Endothelial cell of umbilical vein (primary cell): Measurements from ENCODE around the gene CYP2D6. TPM values are rescaled to one million over a fixed set of nuclear protein-coding genes. Genes with fewer than 3 reads are reported as not detected.
"Not testable (repeated sequence)": the region's sequence is repeated elsewhere in the genome, so short reads cannot be mapped to it uniquely, and the experiment has no call there.

Experiments
- BruUV-seq: library from RNA; stranded (reverse); fragments of 400-500 nt; replicated peaks from 2 replicates; lab custom pipeline; 2021; lab: Mats Ljungman, UMichigan
- CTCF ChIA-PET: fragments of 300-600, 350-600 bp; sonication (Branson Sonifier 250); formaldehyde crosslinking; loops from one replicate; lab custom pipeline; 2021; ENCODE audit warnings: antibody characterized with exemption, inconsistent platforms; lab: Charles Lee
- POLR2A ChIA-PET: fragments of 300-600, 350-600 bp; sonication (Branson Sonifier 250); formaldehyde crosslinking; loops from one replicate; lab custom pipeline; 2021; ENCODE audit warnings: antibody characterized with exemption, inconsistent platforms; lab: Charles Lee
- DNase-seq: peaks from one replicate; pipeline ENCODE4 v3.0.0-alpha.2; 2011; ENCODE audit warnings: low read depth, low spot score
- FAIRE-seq: peaks from 2 replicates; lab custom pipeline; 2011; peaks lifted over from hg19 to GRCh38; lab: Jason Lieb, UNC
- H2AFZ ChIP-seq: 2 replicates; pipeline ENCODE4 v1.6.0; 2012; ENCODE audit warnings: low read depth, low read length, control low read depth, inconsistent platforms
- H3K27ac ChIP-seq: 2 replicates; pipeline ENCODE4 v1.5.1; 2011; ENCODE audit warnings: low read depth, mild to moderate bottlenecking, control low read depth, low read length, moderate library complexity; ENCODE audit not compliant: insufficient read depth
- H3K27me3 ChIP-seq, 2 experiments: 2 replicates each; pipeline versions ENCODE4 v1.6.0 to v1.6.1; 2011; ENCODE audit warnings: low read length in 2 of 2, mixed read lengths in 1 of 2; ENCODE audit not compliant: control insufficient read depth in 2 of 2, insufficient read depth in 2 of 2
- H3K36me3 ChIP-seq, 2 experiments: 2 replicates in 1 of 2; 3 replicates in 1 of 2; pipeline ENCODE4 v1.5.1; 2011; ENCODE audit warnings: low read length in 2 of 2, mild to moderate bottlenecking in 1 of 2, moderate library complexity in 1 of 2; ENCODE audit not compliant: control insufficient read depth in 2 of 2, insufficient read depth in 2 of 2; ENCODE audit errors: extremely low read depth in 1 of 2
- H3K4me1 ChIP-seq: 3 replicates; pipeline ENCODE4 v1.5.1; 2011; ENCODE audit warnings: mild to moderate bottlenecking, low read length; ENCODE audit not compliant: control insufficient read depth, insufficient read depth; ENCODE audit errors: extremely low read depth
- H3K4me2 ChIP-seq: 2 replicates; pipeline ENCODE4 v1.6.1; 2011; ENCODE audit warnings: low read length, control low read depth, mixed read lengths; ENCODE audit not compliant: insufficient read depth
- H3K4me3 ChIP-seq, 3 experiments: fragments of 200-600 bp in 1 of 3; sonication (generic), shearing (Covaris generic) in 1 of 3; replicated peaks in 1 of 3; 2 replicates each; pipeline ENCODE4 v1.5.1; 2011 to 2016; ENCODE audit warnings: control low read depth in 3 of 3, low read length in 3 of 3, mild to moderate bottlenecking in 2 of 3, inconsistent platforms in 1 of 3, low read depth in 1 of 3, moderate library complexity in 1 of 3; ENCODE audit not compliant: insufficient read depth in 1 of 3
- H3K79me2 ChIP-seq: 2 replicates; pipeline ENCODE4 v1.6.0; 2012; ENCODE audit warnings: low read length, inconsistent platforms; ENCODE audit not compliant: control insufficient read depth, insufficient read depth
- H3K9ac ChIP-seq: replicated peaks from 2 replicates; pipeline ENCODE3; 2011; ENCODE audit warnings: low read length, control low read depth; ENCODE audit not compliant: insufficient read depth; ENCODE audit errors: extremely low read depth
- H3K9me1 ChIP-seq: replicated peaks from 3 replicates; pipeline ENCODE4 v1.6.0; 2011; ENCODE audit warnings: mild to moderate bottlenecking, low read length; ENCODE audit not compliant: control insufficient read depth, insufficient read depth; ENCODE audit errors: extremely low read depth
- H3K9me3 ChIP-seq: replicated peaks from 2 replicates; pipeline ENCODE4 v1.5.1; 2012; ENCODE audit warnings: low read length, inconsistent platforms; ENCODE audit not compliant: control insufficient read depth, insufficient read depth
- H4K20me1 ChIP-seq: replicated peaks from 2 replicates; pipeline ENCODE3; 2011; ENCODE audit warnings: mild to moderate bottlenecking, low read length; ENCODE audit not compliant: control insufficient read depth, insufficient read depth; ENCODE audit errors: extremely low read depth
- JUN ChIP-seq: IDR thresholded peaks from 2 replicates; pipeline ENCODE4 v1.6.1; 2011; ENCODE audit warnings: borderline replicate concordance, low read depth; ENCODE audit not compliant: insufficient read length, insufficient read depth
- POLR2A ChIP-seq: IDR thresholded peaks from 2 replicates; pipeline ENCODE4 v1.6.1; 2012; ENCODE audit warnings: low read depth, mild to moderate bottlenecking, control low read depth, low read length
- dilution Hi-C: fragments of 300-500 bp; cut with MboI; formaldehyde crosslinking; loops from one replicate; pipeline ENCODE4 v1.15.0; 2019; ENCODE audit warnings: low sequenced_read_pairs; ENCODE audit not compliant: extremely low pct_ligation_motif_present
- intact Hi-C: fragments of 100-400 bp; cut with micrococcal nuclease; formaldehyde crosslinking; loops from one replicate; pipeline ENCODE4 v1.10.0; 2022
- polyA plus RNA-seq, 4 experiments: library from polyadenylated mRNA; depleted of rRNA in 3 of 4; stranded (reverse) in 3 of 4; unstranded in 1 of 4; fragments of >200 nt; gene quantifications; 2 replicates each; pipeline versions ENCODE4 v1.2.1 to v1.2.3, GENCODE V29; 2011 to 2012; ENCODE audit warnings: missing spikeins in 1 of 4
- total RNA-seq: library from RNA; stranded (reverse); gene quantifications from 2 replicates; pipeline ENCODE4 v1.2.3, GENCODE V29; 2021

Gene CYP2D6
- total and polyA plus RNA-seq, 2 donors (not counting 3 experiments of a cell fraction or from before 2014, with no cell fraction given), result 0.25 to 0.91 TPM

GRCh38 chr22:42131562-42131961 is 952 bp upstream of the CYP2D6 start:
- FAIRE-seq (no peak), DNase-seq (no peak)
- no TSS peak for BruUV-seq
- Histone ChIP-seq H3K9me3 (no peaks in the 10 kb centered on the region), H3K4me2 (no peak overlapping the region), H2AFZ (no peak overlapping the region), H3K4me1 (no peaks in the 10 kb centered on the region), H3K27ac (no peak overlapping the region), H3K9ac (no peak overlapping the region), H3K36me3 (no peaks in the 10 kb centered on the region), H4K20me1 (no peaks in the 10 kb centered on the region), H3K27me3 (no peaks in the 10 kb centered on the region), H3K79me2 (no peaks in the 10 kb centered on the region), H3K9me1 (no peaks in the 10 kb centered on the region), H3K4me3 (no peak overlapping the region)
- CTCF ChIA-PET, result interaction anchor here (1.6 kb wide), 1 partner anchor 8 kb away, joined by 3 read pairs; no protein-coding TSS in a partner anchor
- POLR2A ChIA-PET, result no interaction called here
- no peak for TF ChIP-seq JUN
- TF ChIP-seq POLR2A, result no peak
- dilution Hi-C loops, result no loop called here
- intact Hi-C loops, result no loop called here

DNA sequence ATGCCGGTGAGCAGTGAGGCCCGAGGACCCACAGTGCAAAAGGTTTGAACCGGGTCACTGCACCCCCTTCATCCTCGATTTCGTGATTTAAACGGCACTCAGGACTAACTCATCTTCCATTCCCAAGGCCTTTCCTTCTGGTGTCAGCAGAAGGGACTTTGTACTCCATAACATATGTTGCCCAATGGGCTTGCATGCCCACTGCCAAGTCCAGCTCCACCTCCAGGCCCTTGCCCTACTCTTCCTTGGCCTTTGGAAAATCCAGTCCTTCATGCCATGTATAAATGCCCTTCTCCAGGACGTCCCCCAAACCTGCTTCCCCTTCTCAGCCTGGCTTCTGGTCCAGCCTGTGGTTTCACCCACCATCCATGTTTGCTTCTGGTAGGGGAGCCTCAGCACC is 428 bp downstream of the CYP2D6 start:
- H3K4me2 ChIP-seq, H3K9ac ChIP-seq, H3K27ac ChIP-seq, H3K9me3 ChIP-seq, H4K20me1 ChIP-seq, POLR2A ChIA-PET, intact Hi-C loops, FAIRE-seq, H2AFZ ChIP-seq, H3K79me2 ChIP-seq, H3K27me3 ChIP-seq, H3K9me1 ChIP-seq, BruUV-seq, dilution Hi-C loops, H3K4me1 ChIP-seq, DNase-seq, H3K4me3 ChIP-seq, CTCF ChIA-PET, H3K36me3 ChIP-seq: not testable (repeated sequence)

GRCh38 chr22:42128776-42129694 is 1.6 kb downstream of the CYP2D6 start:
- H2AFZ ChIP-seq, H3K79me2 ChIP-seq, CTCF ChIA-PET, H3K4me1 ChIP-seq, H3K27ac ChIP-seq, H4K20me1 ChIP-seq, H3K4me2 ChIP-seq, BruUV-seq, intact Hi-C loops, H3K27me3 ChIP-seq, H3K4me3 ChIP-seq, DNase-seq, dilution Hi-C loops, FAIRE-seq, POLR2A ChIA-PET, H3K9me3 ChIP-seq, H3K36me3 ChIP-seq, H3K9me1 ChIP-seq, H3K9ac ChIP-seq: not testable (repeated sequence)

GRCh38 chr22:42128007-42128406 is 2.6 kb downstream of the CYP2D6 start:
- H3K4me1 ChIP-seq, H3K27ac ChIP-seq, H3K9ac ChIP-seq, H3K79me2 ChIP-seq, FAIRE-seq, CTCF ChIA-PET, dilution Hi-C loops, H3K36me3 ChIP-seq, intact Hi-C loops, DNase-seq, H3K4me2 ChIP-seq, H3K9me1 ChIP-seq, BruUV-seq, H3K4me3 ChIP-seq, H2AFZ ChIP-seq, H4K20me1 ChIP-seq, H3K27me3 ChIP-seq, POLR2A ChIA-PET, H3K9me3 ChIP-seq: not testable (repeated sequence)
